GM18505 (cell line): ENCODE data around the gene MAGEC2.

Experiments
- ATAC-seq: cut with Tn5 transposase; IDR thresholded peaks from one replicate; pipeline ENCODE4 v1.9.1; 2021; ENCODE audit not compliant: unreplicated experiment
- POLR2A ChIP-seq: IDR thresholded peaks from 4 replicates; pipeline ENCODE4 v1.6.1; 2011; ENCODE audit warnings: borderline replicate concordance; ENCODE audit not compliant: insufficient read depth, insufficient read length; ENCODE audit errors: extremely low read depth

The MAGEC2 gene, protein sequence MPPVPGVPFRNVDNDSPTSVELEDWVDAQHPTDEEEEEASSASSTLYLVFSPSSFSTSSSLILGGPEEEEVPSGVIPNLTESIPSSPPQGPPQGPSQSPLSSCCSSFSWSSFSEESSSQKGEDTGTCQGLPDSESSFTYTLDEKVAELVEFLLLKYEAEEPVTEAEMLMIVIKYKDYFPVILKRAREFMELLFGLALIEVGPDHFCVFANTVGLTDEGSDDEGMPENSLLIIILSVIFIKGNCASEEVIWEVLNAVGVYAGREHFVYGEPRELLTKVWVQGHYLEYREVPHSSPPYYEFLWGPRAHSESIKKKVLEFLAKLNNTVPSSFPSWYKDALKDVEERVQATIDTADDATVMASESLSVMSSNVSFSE

DNA sequence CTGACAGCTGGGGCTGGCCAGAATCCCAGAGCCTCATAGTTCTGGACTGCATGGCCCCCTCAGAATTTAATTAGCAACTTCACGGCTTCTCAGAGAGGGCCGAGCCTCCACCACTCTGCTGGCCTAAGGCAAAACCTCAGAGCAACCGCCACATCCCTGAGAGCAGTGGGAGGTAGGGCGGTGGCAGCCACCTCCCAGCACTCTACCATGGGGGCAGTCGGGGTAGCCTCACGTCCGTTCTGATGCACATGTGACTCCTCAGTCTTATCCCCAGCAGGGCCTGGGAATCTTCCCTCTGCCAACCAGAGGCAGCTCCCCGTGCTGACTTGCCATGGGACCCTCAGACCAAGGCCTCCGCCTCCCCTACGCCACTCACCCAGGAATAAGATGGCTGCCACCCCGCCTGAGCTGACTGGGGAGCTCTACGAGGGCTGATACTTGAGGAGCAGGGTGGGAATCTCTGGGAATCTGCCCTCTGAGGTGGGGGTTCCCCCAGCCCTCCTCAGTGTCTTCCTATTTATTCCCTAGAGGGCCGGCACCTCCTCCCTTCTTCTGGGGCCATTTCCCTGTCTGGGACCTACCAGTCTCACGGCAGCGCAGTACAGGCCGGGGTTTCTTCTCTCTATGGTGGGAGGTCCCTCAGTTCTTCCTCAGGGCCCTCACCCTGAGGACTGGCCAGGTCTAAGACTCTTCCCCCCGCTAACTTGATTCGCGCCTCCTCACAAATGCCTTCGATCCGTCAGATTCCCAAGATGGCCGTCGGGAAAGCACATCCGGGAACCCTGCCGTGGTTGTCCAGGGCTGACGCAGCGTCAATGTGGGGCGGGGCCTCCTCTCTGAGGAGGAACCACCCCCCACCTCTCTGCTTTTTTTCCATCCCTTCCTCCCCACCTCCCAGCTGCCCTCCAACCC, at the start of gene MAGEC2:
Gene MAGEC2, minus strand, starts transcription at position 769 of the 912 bp plus-strand sequence. CDS start 1,303 bp downstream, outside the sequence.
- no peak for ATAC-seq
- no peak for TF ChIP-seq POLR2A

DNA sequence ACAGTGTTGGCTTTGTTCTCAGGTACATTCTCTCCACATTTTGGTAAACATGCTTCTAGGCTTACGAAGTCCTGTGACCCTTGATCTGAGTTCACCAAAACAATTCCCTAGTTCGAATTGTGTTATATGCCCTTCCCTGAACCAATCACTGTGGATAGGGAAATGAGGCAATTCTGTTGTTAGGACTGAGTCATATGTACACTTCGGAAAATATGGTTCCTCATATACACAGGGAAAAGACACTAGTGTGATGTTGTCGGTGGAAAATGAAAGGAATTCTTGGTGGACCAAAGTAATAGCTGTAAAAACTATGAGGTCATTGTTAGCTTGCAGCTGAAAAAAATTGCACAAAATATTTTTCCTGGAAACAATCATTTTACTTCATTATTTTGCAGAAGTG, 46.6 kb upstream of the MAGEC2 start:
- no peak for ATAC-seq

DNA sequence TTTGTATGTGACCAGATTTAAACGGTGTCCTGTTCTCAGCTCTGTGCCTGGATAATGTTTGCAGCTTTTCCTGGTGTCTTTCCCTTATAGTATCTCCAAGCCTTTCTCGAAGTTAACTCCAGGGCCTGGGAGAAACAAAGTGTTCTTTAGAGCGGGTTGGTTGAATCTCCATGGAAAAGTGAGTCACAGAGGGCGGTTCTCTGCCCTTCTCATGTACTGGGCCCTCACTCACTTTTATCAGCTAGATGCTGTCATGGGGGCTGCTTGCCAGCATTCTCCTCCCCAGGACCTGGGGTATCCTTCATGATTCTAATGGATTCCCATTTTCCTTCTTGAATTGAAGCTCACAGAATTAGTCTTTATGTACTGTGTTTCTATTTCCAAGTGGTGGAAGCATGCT, 46.1 kb upstream of the MAGEC2 start:
- TF ChIP-seq POLR2A = no peak
- ATAC-seq = no peak

More for the DNA sequence above, 46.6 kb upstream of the MAGEC2 start:
- TF ChIP-seq POLR2A = no peak

DNA sequence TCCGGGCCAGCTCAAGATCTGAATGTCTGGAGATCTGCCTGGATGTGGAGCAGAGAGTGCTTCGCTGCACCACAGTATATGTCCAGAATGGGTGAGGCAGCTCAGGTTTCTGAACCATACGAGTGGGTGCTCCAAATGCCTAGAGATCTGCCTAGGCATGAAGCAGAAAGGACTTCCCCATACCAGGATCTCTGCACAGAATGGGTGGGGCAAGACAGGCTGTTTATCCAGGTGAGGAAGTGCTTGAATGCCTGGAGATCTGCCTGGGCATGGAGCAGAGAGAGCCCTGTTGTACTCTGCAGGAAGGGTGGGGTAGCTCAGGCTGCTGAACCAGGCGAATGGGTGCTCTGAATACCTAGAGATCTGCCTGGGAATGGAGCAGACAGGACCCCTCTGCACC, 45.4 kb upstream of the MAGEC2 start:
- no peak for TF ChIP-seq POLR2A
- no peak for ATAC-seq

DNA sequence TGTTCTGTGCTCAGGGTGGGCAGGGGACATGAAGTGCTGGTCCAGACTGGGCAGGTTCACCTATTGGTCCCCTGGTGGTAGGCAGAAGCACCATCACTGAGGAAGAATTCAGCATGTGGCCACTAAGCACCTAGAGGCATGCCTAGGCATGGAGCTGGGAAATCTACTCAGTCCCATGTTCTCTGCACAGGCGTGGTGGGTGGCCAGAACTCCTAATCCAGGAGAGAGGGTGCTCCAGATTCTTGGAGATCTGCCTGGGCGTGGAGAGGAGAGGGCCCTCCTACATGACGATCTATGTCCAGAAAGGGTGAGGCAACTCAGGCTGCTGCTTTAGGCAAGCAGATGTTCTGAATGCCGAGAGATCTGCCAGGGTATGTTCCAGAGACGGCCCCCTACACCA, 44.6 kb upstream of the MAGEC2 start:
- ATAC-seq = no peak
- TF ChIP-seq POLR2A = no peak

DNA sequence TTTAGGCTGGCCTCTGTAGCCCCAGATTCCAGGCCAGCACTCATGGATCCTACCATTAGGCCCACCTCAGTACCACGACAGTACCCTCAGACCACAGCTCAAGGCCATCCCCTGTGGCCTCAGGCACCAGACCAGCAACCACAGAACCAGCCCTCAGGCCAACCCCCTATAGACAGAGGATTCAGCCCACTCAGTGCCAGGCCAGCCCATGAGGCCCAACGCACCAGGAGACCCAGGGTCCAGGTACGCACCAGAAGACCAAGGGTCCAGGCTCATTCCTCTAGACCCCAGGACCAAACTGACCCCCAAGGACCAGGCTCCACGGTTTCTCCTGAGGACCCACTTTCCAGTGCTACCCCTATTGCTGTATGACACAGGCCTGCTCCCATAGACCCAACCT, 39.5 kb upstream of the MAGEC2 start:
- ATAC-seq = no peak
- TF ChIP-seq POLR2A = no peak

DNA sequence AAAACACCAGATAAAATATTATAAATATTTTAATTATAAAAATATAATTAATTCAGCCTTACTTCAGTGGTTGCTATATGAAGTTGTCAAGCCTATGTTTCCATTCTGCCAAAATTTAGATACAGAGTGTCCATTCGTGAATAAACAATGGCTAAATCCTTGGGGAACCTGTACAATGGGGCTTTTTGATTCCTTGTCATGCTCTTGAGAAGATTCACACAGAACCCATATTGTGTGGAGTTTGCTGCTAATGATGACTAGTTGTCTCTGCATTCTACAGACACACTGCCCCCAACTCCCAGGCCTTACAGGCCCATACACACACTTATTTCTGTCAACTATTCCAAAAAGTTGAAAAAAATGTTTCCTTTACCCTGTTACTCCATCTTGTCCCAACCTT, 33.4 kb upstream of the MAGEC2 start:
- no peak for TF ChIP-seq POLR2A
- no peak for ATAC-seq

DNA sequence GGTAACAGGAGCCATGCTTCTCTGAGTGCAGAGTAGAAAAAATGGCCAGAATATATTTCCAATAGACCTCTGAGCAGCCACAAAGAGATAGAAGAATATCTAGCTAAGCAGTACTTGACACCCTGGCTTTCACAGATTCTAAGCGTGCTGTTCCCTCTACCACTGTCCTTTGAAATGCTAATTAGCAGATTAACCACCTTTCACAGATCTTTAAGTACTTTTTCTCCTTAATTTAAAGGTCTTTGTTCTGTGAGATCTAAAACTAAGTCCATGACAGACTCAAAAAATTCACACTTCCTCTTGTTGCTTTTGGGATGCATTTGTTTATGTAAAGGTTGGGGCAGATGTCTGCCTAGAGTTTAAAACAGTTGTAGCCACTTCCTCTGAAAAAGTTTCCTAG, 28.3 kb upstream of the MAGEC2 start:
- no peak for TF ChIP-seq POLR2A

DNA sequence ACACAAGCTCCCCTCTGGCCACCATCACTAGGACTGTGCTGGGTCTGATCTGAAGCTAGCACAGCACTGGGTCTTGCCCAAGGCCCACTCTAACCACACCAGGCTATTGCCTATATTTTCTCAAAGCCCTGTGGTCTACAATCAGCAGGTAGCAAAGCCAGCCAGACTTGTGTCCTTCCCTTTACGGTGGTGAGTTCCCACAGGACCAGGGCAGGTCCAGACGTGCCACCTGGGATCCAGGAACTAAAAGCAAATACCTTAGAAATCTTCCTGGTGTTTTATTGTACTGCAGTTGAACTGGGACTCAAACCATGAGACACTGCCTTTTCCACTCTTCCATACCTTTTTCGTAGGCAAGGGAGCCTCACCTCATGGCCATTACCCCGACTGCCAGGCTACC, 9.0 kb upstream of the MAGEC2 start:
- ATAC-seq = no peak
- no peak for TF ChIP-seq POLR2A

More for the DNA sequence above, 28.3 kb upstream of the MAGEC2 start:
- ATAC-seq = no peak

DNA sequence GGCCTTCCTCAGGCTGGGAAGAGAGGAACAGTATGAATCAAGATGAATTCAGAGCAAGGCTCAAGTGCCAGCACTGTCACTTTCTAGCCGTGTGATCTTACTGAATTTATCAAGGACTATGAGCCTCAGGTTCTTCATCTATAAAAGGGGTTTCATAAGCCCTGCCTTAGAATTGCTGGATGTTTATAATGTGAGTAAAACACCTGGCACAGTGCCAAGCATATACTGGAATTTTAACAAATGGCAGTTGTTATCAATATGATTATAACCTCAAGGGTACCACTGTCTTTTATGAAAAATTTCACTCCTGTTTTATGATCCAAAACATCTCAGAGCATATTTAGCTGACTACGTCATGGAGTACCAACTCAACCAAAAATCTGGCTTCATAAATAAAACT, 4.0 kb downstream of the MAGEC2 start:
- no peak for ATAC-seq
- TF ChIP-seq POLR2A = no peak

DNA sequence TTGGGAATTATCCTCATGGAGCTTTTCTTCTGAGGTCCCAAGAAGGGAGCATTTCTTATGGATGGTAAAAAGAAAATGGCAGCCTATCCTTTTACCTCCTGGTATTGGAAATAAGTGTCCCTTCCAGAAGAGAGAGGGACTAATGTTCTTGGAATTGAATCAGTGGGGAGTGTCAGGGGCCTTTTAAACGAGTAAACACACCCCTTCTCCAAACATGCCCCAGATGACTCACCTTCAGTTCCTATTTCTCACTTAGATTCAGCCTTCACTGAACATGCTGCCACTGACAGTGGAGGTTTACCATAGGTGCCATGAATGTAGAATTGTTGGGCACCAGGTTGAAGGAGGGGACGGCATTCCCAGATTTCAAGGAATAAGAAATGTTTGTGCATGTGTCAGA, 19.0 kb downstream of the MAGEC2 start:
- ATAC-seq = no peak
- TF ChIP-seq POLR2A = no peak

DNA sequence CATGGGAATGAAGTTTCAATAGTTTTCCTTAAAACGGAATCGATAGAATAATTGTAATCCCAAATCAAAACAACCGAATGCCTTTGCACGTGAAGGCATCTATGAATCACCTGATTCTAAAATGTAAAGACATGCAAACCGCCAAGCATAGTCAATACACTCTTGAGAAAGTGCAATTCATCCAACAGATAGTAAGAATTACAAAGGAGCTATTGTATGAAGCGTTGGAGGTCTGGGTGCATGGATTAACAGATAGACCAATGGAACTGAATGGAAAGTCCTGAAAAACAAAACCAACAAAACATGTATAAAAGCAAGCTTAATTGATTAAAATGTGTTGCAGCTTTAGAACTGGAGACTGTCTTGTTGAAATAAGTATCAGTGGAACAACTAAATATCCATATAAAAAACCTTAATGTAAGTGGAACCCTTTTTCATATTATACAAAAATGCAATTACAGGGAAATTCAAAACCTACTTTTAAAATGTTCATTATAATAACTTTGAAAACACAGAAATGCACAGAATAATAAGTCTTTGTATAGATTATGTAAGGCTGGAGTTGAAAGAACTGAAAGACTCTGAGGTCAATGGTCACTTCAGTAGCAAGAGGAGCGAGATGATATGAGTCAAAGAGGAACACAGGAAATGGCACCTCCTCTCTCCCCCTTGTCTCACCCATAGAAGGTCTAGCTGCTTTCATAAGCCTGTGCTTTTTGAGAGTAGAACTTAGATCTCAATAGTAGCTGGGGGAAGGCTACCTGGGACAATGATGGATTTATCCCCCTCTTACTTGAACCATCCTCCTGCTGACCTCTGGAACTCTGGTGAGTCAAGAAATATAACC, 20.1 kb downstream of the MAGEC2 start:
- ATAC-seq = no peak
- no peak for TF ChIP-seq POLR2A

DNA sequence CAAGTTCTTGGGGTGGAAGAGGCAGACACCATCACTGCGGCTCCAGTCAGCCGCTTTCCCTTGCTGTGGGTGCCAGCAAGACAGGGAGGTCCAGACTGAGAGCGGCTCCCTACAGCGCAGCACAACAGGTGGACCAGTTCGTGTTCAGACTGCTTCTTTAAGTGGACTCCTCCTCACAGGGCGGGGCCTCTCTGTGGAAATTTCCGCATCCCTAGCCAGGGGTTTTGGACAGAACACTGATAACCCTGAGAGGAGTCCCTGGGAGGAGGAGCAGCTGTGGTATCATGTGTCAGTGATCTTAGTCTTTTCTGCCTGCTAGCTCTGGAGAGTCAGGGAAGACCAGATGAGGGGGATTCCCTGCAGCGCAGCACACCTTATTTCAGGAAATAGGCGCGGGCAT, 48.5 kb downstream of the MAGEC2 start:
- TF ChIP-seq POLR2A = no peak
- ATAC-seq = no peak
